ENCODE data around the gene RILPL1. TPM values are rescaled to one million over a fixed set of nuclear protein-coding genes. Genes with fewer than 3 reads are reported as not detected.

The RILPL1 gene
- total and polyA plus RNA-seq, 7 donors = 1.4 to 30.5 (median 12.1) TPM

- peaks cover 0 to 15% (median 6%) of the 10 kb centered on the region in 4 donors for H3K4me1 ChIP-seq
- H3K27me3 ChIP-seq = no peaks in the 10 kb centered on the region
- intact Hi-C loops (cut with DNase I) = no loop called here
- TF ChIP-seq POLR2A (IDR thresholded peaks at IDR 0.05) = no peak
- no peak for TF ChIP-seq POLR2AphosphoS5 (IDR thresholded peaks at IDR 0.05)
- no peak for TF ChIP-seq CTCF (IDR thresholded peaks at IDR 0.05)
- no peak for TF ChIP-seq EP300 (IDR thresholded peaks at IDR 0.05)
- 63 to 84% methylated on average over 6 of the region's 6 CpGs for WGBS, 2 donors
- peaks cover 0 to 26% (median 0%) of the 10 kb centered on the region in 4 donors for H3K36me3 ChIP-seq
- no peaks in the 10 kb centered on the region for H3K9me3 ChIP-seq
- no peak overlapping the region for H3K4me3 ChIP-seq
- DNase-seq = no peak
- no peak overlapping the region for H3K27ac ChIP-seq
Measured at GRCh38 chr12:123428591-123428990, 104.9 kb downstream of the RILPL1 start.

GRCh38 chr12:123427036-123427769 is 106.3 kb downstream of the RILPL1 start:
- WGBS, 2 donors = 73 to 90% methylated on average over 8 of the region's 8 CpGs
- Histone ChIP-seq H3K4me3 (no peak overlapping the region), H3K27ac (no peak overlapping the region), H3K4me1 (peaks cover 0 to 2% (median 0%) of the 10 kb centered on the region in 4 donors), H3K36me3 (peaks cover 0 to 36% (median 4%) of the 10 kb centered on the region in 4 donors), H3K9me3 (no peaks in the 10 kb centered on the region), H3K27me3 (no peaks in the 10 kb centered on the region)
- no peak for TF ChIP-seq POLR2A (IDR thresholded peaks at IDR 0.05)
- TF ChIP-seq POLR2AphosphoS5 (IDR thresholded peaks at IDR 0.05) = no peak
- TF ChIP-seq EP300 (IDR thresholded peaks at IDR 0.05) = no peak
- TF ChIP-seq CTCF (IDR thresholded peaks at IDR 0.05) = no peak
- DNase-seq = no peak
- intact Hi-C loops (cut with DNase I) = no loop called here

GRCh38 chr12:123421314-123421713 is 112.2 kb downstream of the RILPL1 start:
- peaks cover 0 to 28% (median 8%) of the 10 kb centered on the region in 4 donors for H3K36me3 ChIP-seq

More at GRCh38 chr12:123421314-123421713, 112.2 kb downstream of the RILPL1 start:
- H3K27me3 ChIP-seq = no peaks in the 10 kb centered on the region
- H3K27ac ChIP-seq = no peak overlapping the region
- H3K9me3 ChIP-seq = no peaks in the 10 kb centered on the region
- intact Hi-C loops (cut with DNase I) = no loop called here
- 95 to 97% methylated on average over 2 of the region's 2 CpGs for WGBS, 2 donors
- no peaks in the 10 kb centered on the region for H3K4me1 ChIP-seq
- TF ChIP-seq CTCF (IDR thresholded peaks at IDR 0.05) (no peak), POLR2A (IDR thresholded peaks at IDR 0.05) (no peak), EP300 (IDR thresholded peaks at IDR 0.05) (no peak), POLR2AphosphoS5 (IDR thresholded peaks at IDR 0.05) (no peak)
- H3K4me3 ChIP-seq = no peak overlapping the region
- no peak for DNase-seq

Small RNA genes within 50 kb of the gene (small RNA-seq; reads per million reads assigned to genes)
- gene AC145423.2 (0 reads per million in 3 donors), gene MIR3908 (0 reads per million in 3 donors)

Other genes with a start within 250 kb of the RILPL1 start
- 10 to 100 TPM; 20.2 to 23.4 (median 22.2) TPM for gene SBNO1, start 168.9 kb downstream of the RILPL1 start, total RNA-seq
- 1 to 10 TPM; 3.0 to 8.8 (median 4.9) TPM for gene SBNO1, start 168.9 kb downstream of the RILPL1 start, polyA plus RNA-seq
- 10 to 100 TPM; 20.3 to 46.0 (median 24.0) TPM for gene KMT5A, start 149.6 kb downstream of the RILPL1 start, total RNA-seq
- gene KMT5A, start 149.6 kb downstream of the RILPL1 start, polyA plus RNA-seq = 10 to 100 TPM; 23.4 to 30.3 (median 30.0) TPM
- gene RILPL2, start 97.0 kb downstream of the RILPL1 start, total RNA-seq = 1 to 10 TPM; 4.3 to 6.4 (median 5.5) TPM
- gene RILPL2, start 97.0 kb downstream of the RILPL1 start, polyA plus RNA-seq = 1 to 10 TPM; 1.6 to 6.5 (median 6.0) TPM
- gene SNRNP35, start 75.6 kb downstream of the RILPL1 start, total RNA-seq = 10 to 100 TPM; 11.0 to 21.6 (median 15.2) TPM
- 10 to 100 TPM; 19.8 to 32.3 (median 26.4) TPM for gene SNRNP35, start 75.6 kb downstream of the RILPL1 start, polyA plus RNA-seq
- 100 to 1,000 TPM; 128 to 161 (median 144) TPM for gene TMED2, start 50.8 kb upstream of the RILPL1 start, total RNA-seq
- gene TMED2, start 50.8 kb upstream of the RILPL1 start, polyA plus RNA-seq = 100 to 1,000 TPM in 1 of 3 donors, 10 to 100 TPM in 2; 57.1 to 128 (median 58.7) TPM
- 10 to 100 TPM; 13.6 to 33.0 (median 18.2) TPM for gene DDX55, start 68.4 kb upstream of the RILPL1 start, total RNA-seq
- 10 to 100 TPM in 1 of 3 donors, 1 to 10 TPM in 2; 5.4 to 13.4 (median 6.7) TPM for gene DDX55, start 68.4 kb upstream of the RILPL1 start, polyA plus RNA-seq
- 100 to 1,000 TPM; 102 to 155 (median 109) TPM for gene EIF2B1, start 100.0 kb upstream of the RILPL1 start, total RNA-seq
- gene EIF2B1, start 100.0 kb upstream of the RILPL1 start, polyA plus RNA-seq = 10 to 100 TPM; 23.1 to 33.2 (median 25.2) TPM
- 10 to 100 TPM; 16.4 to 20.8 (median 19.3) TPM for gene GTF2H3, start 100.1 kb upstream of the RILPL1 start, total RNA-seq
- 10 to 100 TPM in 2 of 3 donors, 1 to 10 TPM in 1; 9.2 to 13.2 (median 10.2) TPM for gene GTF2H3, start 100.1 kb upstream of the RILPL1 start, polyA plus RNA-seq
- 10 to 100 TPM in 1 of 4 donors, 1 to 10 TPM in 3; 4.6 to 11.6 (median 8.1) TPM for gene TCTN2, start 137.4 kb upstream of the RILPL1 start, total RNA-seq
- 1 to 10 TPM in 2 of 3 donors, under 1 TPM in 1; 0.23 to 3.8 (median 1.2) TPM for gene TCTN2, start 137.4 kb upstream of the RILPL1 start, polyA plus RNA-seq
- gene ATP6V0A2, start 178.6 kb upstream of the RILPL1 start, total RNA-seq = 10 to 100 TPM; 13.6 to 21.0 (median 15.4) TPM
- gene ATP6V0A2, start 178.6 kb upstream of the RILPL1 start, polyA plus RNA-seq = 1 to 10 TPM; 1.8 to 9.2 (median 3.0) TPM
- under 1 TPM in 2 of 4 donors, not detected in 2; under 0.01 to 0.16 TPM for gene DNAH10, start 228.6 kb upstream of the RILPL1 start, total RNA-seq
- under 1 TPM in 1 of 3 donors, not detected in 2; 0.29 TPM for gene DNAH10, start 228.6 kb upstream of the RILPL1 start, polyA plus RNA-seq

All from sigmoid colon (tissue), 7 donors.